ENCODE data around the gene APPBP2. TPM values are rescaled to one million over a fixed set of nuclear protein-coding genes. Genes with fewer than 3 reads are reported as not detected.

The APPBP2 gene
- polyA plus RNA-seq, 1 donor (not counting 4 experiments of a cell fraction or from before 2014, with no cell fraction given) = 21.1 TPM

DNA sequence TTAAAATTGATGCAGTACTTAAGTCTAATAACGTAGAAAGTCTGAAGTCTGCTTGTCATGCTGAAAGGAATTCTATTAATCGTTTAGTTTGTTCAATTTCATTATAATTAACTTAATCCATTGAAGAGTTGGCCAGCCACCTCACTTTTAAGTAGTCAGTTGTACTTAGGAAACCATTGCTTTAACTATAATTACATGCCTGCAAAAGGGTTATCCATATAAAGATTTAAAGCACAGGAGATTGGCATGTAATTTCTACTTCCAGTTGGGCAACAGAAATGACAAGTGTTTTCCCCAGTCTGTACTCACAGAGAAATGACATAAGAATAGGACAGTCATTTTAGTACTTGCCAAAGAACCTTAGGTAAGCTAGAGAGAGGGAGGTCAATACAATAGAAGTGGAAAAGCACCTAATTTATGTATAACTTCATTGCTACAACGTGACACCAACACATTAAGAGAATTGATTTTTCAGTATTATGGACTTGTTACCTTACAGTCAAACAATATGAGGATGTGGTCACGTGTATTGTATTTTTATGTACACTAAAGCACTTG, 130.5 kb downstream of the APPBP2 start:
- H3K4me1 ChIP-seq (ENCODE audit: control insufficient read depth, extremely low read depth, insufficient read depth, low read length) = peaks cover 6% of the 10 kb centered on the region
- H3K9me3 ChIP-seq (ENCODE audit: control insufficient read depth, low read depth, low read length) = no peaks in the 10 kb centered on the region
- DNase-seq (ENCODE audit: low read depth, low spot score) (no peak), FAIRE-seq (no peak)
- TF ChIP-seq, protein P1, sequence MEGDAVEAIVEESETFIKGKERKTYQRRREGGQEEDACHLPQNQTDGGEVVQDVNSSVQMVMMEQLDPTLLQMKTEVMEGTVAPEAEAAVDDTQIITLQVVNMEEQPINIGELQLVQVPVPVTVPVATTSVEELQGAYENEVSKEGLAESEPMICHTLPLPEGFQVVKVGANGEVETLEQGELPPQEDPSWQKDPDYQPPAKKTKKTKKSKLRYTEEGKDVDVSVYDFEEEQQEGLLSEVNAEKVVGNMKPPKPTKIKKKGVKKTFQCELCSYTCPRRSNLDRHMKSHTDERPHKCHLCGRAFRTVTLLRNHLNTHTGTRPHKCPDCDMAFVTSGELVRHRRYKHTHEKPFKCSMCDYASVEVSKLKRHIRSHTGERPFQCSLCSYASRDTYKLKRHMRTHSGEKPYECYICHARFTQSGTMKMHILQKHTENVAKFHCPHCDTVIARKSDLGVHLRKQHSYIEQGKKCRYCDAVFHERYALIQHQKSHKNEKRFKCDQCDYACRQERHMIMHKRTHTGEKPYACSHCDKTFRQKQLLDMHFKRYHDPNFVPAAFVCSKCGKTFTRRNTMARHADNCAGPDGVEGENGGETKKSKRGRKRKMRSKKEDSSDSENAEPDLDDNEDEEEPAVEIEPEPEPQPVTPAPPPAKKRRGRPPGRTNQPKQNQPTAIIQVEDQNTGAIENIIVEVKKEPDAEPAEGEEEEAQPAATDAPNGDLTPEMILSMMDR (optimal IDR thresholded peaks at IDR 0.05 in 1 of 3, IDR thresholded peaks at IDR 0.05 in 1 of 3, conservative IDR thresholded peaks at IDR 0.05 in 1 of 3; ENCODE audit: extremely low read depth in 1 of 3, insufficient read depth in 2 of 3, low read length in 3 of 3) = no peak
- TF ChIP-seq EZH2 (IDR thresholded peaks at IDR 0.05; ENCODE audit: low read length) = no peak
- H3K9ac ChIP-seq (ENCODE audit: control insufficient read depth, extremely low read depth, insufficient read depth, low read length) = no peak overlapping the region
- H3K79me2 ChIP-seq (ENCODE audit: control insufficient read depth, insufficient read depth, low read length) = peaks cover 11% of the 10 kb centered on the region
- no peak overlapping the region for H3K4me3 ChIP-seq (ENCODE audit: control insufficient read depth in 2 of 3, extremely low read depth in 1 of 3, insufficient read depth in 2 of 3, low read depth in 1 of 3, low read length in 3 of 3)
- no peaks in the 10 kb centered on the region for H4K20me1 ChIP-seq (ENCODE audit: control insufficient read depth, extremely low read depth, insufficient read depth, low read length)
- H3K36me3 ChIP-seq (ENCODE audit: control insufficient read depth in 2 of 2, extremely low read depth in 1 of 2, insufficient read depth in 2 of 2, low read length in 2 of 2) = no peaks in the 10 kb centered on the region
- H3K27ac ChIP-seq (ENCODE audit: control insufficient read depth, insufficient read depth, low read length) = no peak overlapping the region
- no peaks in the 10 kb centered on the region for H3K9me1 ChIP-seq (ENCODE audit: control insufficient read depth, extremely low read depth, insufficient read depth, low read length)
- H2AFZ ChIP-seq (ENCODE audit: control insufficient read depth, low read length) = no peak overlapping the region
- no peaks in the 10 kb centered on the region for H3K27me3 ChIP-seq (ENCODE audit: control insufficient read depth, extremely low read depth, insufficient read depth, low read length)
- H3K4me2 ChIP-seq (ENCODE audit: control insufficient read depth, extremely low read depth, insufficient read depth, low read depth, low read length) = no peak overlapping the region
- dilution Hi-C loops (cut with MboI; ENCODE audit: extremely low pct_ligation_motif_present, low sequenced_read_pairs) = no loop called here

DNA sequence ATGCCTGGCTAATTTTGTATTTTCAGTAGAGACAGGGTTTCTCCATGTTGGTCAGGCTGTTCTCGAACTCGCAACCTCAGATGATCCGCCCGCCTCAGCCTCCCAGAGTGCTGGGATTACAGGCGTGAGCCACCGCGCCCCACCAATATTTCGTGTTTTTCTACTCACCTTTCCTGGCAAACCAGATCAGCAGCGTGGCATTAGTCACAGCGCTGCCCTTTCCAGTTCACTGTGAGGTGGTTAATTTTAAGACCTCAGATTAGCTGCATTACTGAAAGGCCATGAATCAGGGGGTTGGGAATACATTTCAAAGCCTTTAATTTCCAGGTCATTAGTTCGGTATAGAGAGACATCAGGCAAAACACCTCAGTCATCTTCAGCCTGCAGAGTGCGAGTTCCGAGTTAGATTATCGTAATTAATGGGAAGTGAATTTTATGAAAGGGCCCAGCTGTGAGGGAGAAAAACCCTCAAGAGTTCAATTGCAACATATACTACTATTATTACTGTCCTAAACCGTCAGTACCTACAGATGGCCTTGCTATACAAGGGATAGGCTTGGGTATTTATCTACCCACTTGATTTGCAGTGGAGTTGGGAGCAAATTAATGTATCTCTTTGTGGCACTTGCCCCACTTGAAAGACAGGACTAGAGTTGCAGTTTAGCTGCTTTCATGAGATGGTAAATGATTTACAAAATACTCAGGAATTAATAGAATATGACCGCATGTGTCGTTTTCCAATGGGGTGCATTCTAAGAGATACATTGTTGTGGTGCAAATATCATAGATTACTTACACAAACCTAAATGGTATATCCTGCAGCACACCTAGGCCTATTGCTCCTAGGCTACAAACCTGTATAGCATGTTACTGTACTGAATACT, 132.0 kb downstream of the APPBP2 start:
- no peaks in the 10 kb centered on the region for H3K27me3 ChIP-seq (ENCODE audit: control insufficient read depth, extremely low read depth, insufficient read depth, low read length)
- dilution Hi-C loops (cut with MboI; ENCODE audit: extremely low pct_ligation_motif_present, low sequenced_read_pairs) = no loop called here
- no peaks in the 10 kb centered on the region for H3K36me3 ChIP-seq (ENCODE audit: control insufficient read depth in 2 of 2, extremely low read depth in 1 of 2, insufficient read depth in 2 of 2, low read length in 2 of 2)
- H3K9ac ChIP-seq (ENCODE audit: control insufficient read depth, extremely low read depth, insufficient read depth, low read length) = no peak overlapping the region
- H3K4me2 ChIP-seq (ENCODE audit: control insufficient read depth, extremely low read depth, insufficient read depth, low read depth, low read length) = no peak overlapping the region
- H3K27ac ChIP-seq (ENCODE audit: control insufficient read depth, insufficient read depth, low read length) = no peak overlapping the region
- H2AFZ ChIP-seq (ENCODE audit: control insufficient read depth, low read length) = no peak overlapping the region
- no peak for FAIRE-seq
- peaks cover 22% of the 10 kb centered on the region for H3K79me2 ChIP-seq (ENCODE audit: control insufficient read depth, insufficient read depth, low read length)
- H3K4me1 ChIP-seq (ENCODE audit: control insufficient read depth, extremely low read depth, insufficient read depth, low read length) = peaks cover 15% of the 10 kb centered on the region
- TF ChIP-seq EZH2 (IDR thresholded peaks at IDR 0.05; ENCODE audit: low read length) = no peak
- TF ChIP-seq, protein P1 (optimal IDR thresholded peaks at IDR 0.05 in 1 of 3, IDR thresholded peaks at IDR 0.05 in 1 of 3, conservative IDR thresholded peaks at IDR 0.05 in 1 of 3; ENCODE audit: extremely low read depth in 1 of 3, insufficient read depth in 2 of 3, low read length in 3 of 3) = no peak
- H3K9me3 ChIP-seq (ENCODE audit: control insufficient read depth, low read depth, low read length) = no peaks in the 10 kb centered on the region
- no peaks in the 10 kb centered on the region for H4K20me1 ChIP-seq (ENCODE audit: control insufficient read depth, extremely low read depth, insufficient read depth, low read length)
- no peaks in the 10 kb centered on the region for H3K9me1 ChIP-seq (ENCODE audit: control insufficient read depth, extremely low read depth, insufficient read depth, low read length)
- DNase-seq (ENCODE audit: low read depth, low spot score) = no peak
- no peak overlapping the region for H3K4me3 ChIP-seq (ENCODE audit: control insufficient read depth in 2 of 3, extremely low read depth in 1 of 3, insufficient read depth in 2 of 3, low read depth in 1 of 3, low read length in 3 of 3)

Small RNAs within 50 kb of the gene (small RNA-seq; reads per million reads assigned to genes)
- gene AC011921.2 (ENCODE audit: insufficient read length in 3 of 3, low read depth in 3 of 3, low replicate concordance in 1 of 3) = 0 reads per million in 3 experiments

Other genes with a start within 250 kb of the APPBP2 start
- gene USP32, start 134.1 kb downstream of the APPBP2 start, polyA plus RNA-seq = 25.6 to 37.6 TPM (median 33.0 TPM) in 3 replicates
- gene CHCT1, start 103.8 kb downstream of the APPBP2 start, polyA plus RNA-seq = not detected in 3 replicates
- 2.3 to 2.9 TPM (median 2.6 TPM) in 3 replicates for gene PPM1D, start 74.0 kb upstream of the APPBP2 start, polyA plus RNA-seq
- 6.7 to 13.9 TPM (median 11.8 TPM) in 3 replicates for gene BCAS3, start 151.6 kb upstream of the APPBP2 start, polyA plus RNA-seq

All from keratinocyte (primary cell).